Left lobe of liver (tissue), 2 donors: ENCODE data around the gene MYOZ3. TPM values are rescaled to one million over a fixed set of nuclear protein-coding genes. Genes with fewer than 3 reads are reported as not detected.

Source experiments
- ATAC-seq: fragments of 200-7000 bp; cut with Tn5 transposase; one replicate; pipeline ENCODE4 v1.9.1; 2020; ENCODE audit warnings: mild to moderate bottlenecking, moderate library complexity
- DNase-seq: peaks from one replicate; pipeline ENCODE4 v3.0.0-alpha.2; 2020; ENCODE audit warnings: low spot score
- total RNA-seq: library from RNA; stranded (reverse); gene quantifications from one replicate; pipeline ENCODE4 v1.2.1, GENCODE V29; 2021
- donor health status: DM: no; HTN: no; CAD: no; lungs with moderate emphysema.
- donor health status: DM: no; HTN: yes; CAD: no.

The MYOZ3 gene
- total RNA-seq, 1 donor from 2014 or later, result 0.18 TPM

DNA sequence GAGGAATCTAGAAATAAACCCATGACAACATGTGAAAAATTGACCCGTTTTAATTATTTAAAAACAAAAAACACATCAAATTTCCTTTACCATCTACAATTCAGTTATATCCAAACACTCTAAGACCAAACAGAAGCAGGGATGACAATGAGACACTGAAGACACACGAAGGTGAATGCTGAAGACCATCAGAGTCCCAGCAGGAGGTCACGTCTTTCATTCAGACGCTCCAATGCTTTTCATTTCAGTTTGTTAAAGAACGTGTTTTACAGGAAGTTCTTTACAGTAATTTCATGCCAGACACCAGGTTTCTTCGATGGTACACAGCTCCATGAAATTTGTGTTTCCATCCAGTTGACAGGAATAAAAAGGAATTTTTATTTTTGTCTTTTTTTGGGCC, 29.7 kb downstream of the MYOZ3 start:
- ATAC-seq (no peak), DNase-seq (no peak)

DNA sequence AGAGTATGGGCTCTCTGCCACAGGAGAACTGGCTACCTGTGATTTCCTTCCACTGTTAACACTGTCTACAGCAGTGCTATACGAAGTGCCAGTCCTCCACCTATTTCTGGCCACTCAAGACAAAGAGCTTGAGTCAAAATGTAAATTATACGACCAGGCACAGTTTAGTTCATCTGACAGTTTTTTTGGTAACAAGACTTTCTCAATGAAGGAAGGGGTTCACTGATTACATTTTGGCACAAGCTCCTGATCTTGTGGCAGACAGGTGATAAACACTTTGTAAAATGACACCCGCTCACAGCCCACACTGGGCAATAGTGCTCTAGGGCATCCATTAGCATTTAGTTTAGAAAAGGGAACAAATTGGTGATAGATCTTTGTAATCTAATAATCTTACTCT, 31.2 kb downstream of the MYOZ3 start:
- DNase-seq, result no peak
- no peak for ATAC-seq

DNA sequence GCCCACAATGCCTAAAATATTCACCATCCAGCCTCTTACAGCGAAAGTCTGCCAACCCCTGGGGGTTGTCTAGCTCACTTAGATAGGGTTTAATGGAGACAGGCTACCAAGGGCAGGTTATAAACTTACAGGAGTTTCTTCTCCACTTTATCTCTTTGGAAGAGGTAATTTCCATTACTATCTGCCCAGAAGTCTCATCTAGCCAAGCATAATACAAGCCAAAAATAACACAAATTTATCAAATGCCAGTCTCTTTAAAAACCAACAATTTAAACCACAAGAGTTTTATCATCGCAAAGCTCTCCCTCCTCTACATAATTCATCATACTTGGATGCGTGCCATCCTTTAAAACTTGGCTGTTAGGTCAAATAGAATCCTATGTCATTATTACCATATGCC, 33.6 kb downstream of the MYOZ3 start:
- DNase-seq, result no peak
- ATAC-seq, result no peak

DNA sequence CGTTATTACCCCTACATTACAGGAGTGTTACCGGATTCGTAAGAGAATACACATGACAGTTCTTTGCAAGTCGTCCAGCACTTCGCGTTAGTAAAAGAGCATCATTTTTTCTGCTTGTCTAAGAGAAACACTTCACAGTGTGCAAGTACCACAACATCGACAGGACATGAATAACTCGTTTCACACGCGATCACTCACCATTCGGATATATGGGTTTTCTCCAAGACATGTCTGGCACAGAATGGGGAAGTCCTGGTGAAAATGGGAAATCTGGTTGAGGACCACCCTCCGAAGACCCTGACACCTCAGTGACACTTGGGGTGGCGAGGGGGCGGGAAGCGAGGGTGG, 39.2 kb downstream of the MYOZ3 start:
- no peak for DNase-seq
- ATAC-seq, result no peak

DNA sequence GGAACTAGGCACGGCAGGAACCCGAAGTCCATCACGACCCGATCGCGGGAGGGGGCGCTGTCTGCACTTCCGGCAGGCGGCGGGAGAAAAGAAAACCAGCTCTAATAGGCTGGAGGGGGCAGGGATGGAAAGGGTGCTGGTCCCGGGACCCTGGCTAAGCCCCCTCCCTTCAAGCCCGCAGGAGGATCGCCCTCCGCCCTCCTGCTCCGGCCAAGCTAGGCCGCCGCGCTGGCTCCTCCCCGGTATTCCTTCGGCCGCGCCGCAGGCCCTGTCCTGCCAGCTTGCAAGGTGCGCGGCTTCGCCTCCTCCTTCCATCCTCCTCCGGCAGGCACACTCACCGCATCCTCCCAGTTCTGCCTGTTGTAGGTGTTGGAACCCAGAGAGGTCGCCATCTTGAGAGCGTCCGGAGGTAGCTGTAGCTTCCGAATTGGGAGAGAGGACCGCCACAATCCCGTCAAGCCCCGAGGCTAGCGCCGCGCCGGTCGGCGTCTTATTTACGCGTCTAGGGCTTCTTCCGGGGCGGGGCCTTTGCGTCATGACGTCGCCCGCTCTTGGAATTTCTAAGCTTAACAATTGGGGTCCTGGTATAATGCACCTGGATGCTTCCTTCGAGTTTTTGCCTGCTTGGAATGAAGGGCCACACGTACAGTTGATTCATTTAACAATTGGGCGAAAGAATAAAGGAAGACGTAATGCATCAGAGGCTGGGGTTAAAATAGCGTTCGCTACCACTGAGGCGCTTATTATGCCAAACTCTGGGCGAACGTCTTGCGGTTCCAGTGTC, 39.7 kb downstream of the MYOZ3 start, which contains the start of gene RBM22:
TSS of gene RBM22 (minus strand) at position 469 of the 784 bp plus-strand sequence. CDS start at position 392, 77 bp downstream.
- ATAC-seq (peak; percentile 98), DNase-seq (peak; percentile 94)

DNA sequence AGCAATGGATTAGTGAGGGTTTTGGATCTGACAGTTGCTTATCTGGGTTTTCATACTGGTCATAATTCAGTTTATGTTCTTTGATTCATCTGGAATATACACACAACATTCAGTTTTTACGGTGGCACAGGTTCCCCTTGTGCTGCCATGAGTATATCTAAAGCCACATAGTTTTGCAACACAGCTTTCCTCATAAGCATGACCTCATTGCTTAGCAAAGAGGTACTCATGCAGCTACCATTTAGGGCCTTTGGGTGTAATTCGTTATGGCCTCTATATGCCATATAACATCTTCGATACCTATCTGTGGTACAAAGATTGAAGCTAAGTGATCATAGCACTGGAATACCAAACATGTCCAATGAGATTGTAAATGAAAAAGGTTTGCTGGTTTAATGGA, 42.7 kb downstream of the MYOZ3 start:
- ATAC-seq (no peak), DNase-seq (no peak)

DNA sequence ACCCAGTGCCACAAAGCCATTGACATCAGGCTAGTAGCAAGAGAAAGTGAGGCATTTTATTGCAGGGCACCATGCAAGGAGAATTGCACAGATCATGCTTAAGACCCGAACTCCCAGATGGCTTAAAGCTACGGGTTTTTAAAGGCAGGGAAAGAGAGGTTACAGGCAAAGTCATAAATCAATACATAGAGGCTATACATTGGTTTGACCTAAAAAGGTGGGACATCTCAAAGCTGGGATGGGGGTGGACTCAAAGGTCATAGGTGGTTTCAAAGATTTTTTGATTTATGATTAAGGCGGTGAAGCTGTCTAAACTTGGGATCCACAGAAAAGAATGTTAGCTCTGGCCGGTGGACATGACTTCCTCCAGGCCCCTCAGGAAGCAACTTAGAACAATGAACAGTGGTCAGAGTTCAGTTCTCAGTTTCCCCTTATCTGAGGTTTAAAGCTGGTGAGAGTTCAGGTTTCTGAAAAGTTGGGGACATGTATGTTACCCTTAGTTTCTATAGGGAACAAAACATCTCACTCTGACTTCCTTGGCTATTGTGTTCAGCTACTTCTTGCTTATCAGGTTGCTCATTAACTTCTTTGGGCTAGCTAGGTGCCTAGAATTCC, 45.8 kb downstream of the MYOZ3 start:
- ATAC-seq (no peak), DNase-seq (no peak)

DNA sequence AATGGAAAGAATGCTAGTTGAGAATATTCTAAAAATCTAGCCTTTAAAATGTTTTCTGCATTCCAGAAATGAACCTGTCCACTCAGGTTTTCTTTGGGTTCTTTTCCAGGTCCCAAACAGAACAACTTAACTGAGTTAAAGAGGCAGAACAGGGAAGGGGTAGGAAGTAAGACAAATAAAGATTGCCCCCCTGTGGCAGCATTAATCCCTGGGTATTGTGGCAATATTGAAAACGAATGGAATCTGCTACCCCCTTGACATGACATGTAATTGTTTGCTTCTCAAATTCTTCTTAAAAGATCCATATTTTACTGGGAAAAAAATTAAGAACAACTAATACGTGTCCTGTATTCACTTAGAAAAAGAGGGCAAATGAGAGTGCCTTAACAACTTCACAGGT, 49.1 kb downstream of the MYOZ3 start:
- ATAC-seq (peak; percentile 52), DNase-seq (no peak)

DNA sequence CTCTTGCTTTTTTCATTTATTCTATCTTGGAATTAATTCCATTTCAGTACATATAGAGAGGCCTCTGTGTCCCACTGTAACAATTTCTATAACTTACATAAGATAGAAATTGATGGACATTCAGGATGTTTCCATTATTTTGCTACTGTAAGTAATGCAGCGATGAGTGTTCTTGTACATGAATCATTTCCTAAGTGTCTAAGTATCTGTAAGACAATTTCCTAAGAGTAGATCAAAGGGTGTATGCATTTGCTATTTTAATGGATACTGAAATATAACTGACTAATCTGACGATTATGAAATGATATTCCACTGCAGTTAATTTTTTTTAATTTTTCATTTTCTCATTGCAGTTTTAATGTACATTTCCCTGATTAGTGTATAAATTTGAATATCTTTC, 62.8 kb downstream of the MYOZ3 start:
- ATAC-seq, result no peak
- no peak for DNase-seq

Other genes starting within 250 kb of the MYOZ3 start
- 89.1 TPM for gene CD74, start 248.3 kb upstream of the MYOZ3 start, total RNA-seq
- 660 TPM for gene RPS14, start 211.5 kb upstream of the MYOZ3 start, total RNA-seq
- 63.7 TPM for gene NDST1, start 153.1 kb upstream of the MYOZ3 start, total RNA-seq
- gene SYNPO, start 20.6 kb upstream of the MYOZ3 start, total RNA-seq, result 51.7 TPM
- 14.1 TPM for gene RBM22, start 39.8 kb downstream of the MYOZ3 start, total RNA-seq
- gene DCTN4, start 97.8 kb downstream of the MYOZ3 start, total RNA-seq, result 23.1 TPM
- 3.6 TPM for gene SMIM3, start 117.5 kb downstream of the MYOZ3 start, total RNA-seq
- gene IRGM, start 185.3 kb downstream of the MYOZ3 start, total RNA-seq, result not detected
- 0.23 TPM for gene ZNF300, start 243.7 kb downstream of the MYOZ3 start, total RNA-seq